Brain microvascular endothelial cell (primary cell): ENCODE results near the gene HID1.

Experiments
- DNase-seq: peaks from one replicate; pipeline ENCODE4 v3.0.0-alpha.2; 2020
- H3K27ac ChIP-seq: fragments of 250-450 bp; sonication (Bioruptor Pico); 2 replicates; pipeline ENCODE4 v1.5.1; 2020; ENCODE audit warnings: mild to moderate bottlenecking, moderate library complexity
- H3K27me3 ChIP-seq: fragments of 250-450 bp; sonication (Bioruptor Pico); replicated peaks from 2 replicates; pipeline ENCODE4 v1.5.1; 2020; ENCODE audit warnings: mild to moderate bottlenecking
- H3K36me3 ChIP-seq: fragments of 250-450 bp; sonication (Bioruptor Pico); replicated peaks from 2 replicates; pipeline ENCODE4 v1.5.1; 2020; ENCODE audit warnings: mild to moderate bottlenecking
- H3K4me3 ChIP-seq: 2 replicates; pipeline ENCODE4 v1.5.1; 2011; ENCODE audit warnings: low read depth, mild to moderate bottlenecking, control low read depth, low read length, moderate library complexity
- in situ Hi-C: cut with HindIII; loops from 2 replicates; pipeline ENCODE4 v1.10.0; 2017; ENCODE audit warnings: low sequenced_read_pairs, low pct_ligation_motif_present
- TF ChIP-seq, protein P1 (sequence below): IDR thresholded peaks from 2 replicates; pipeline ENCODE4 v1.5.1; 2011; ENCODE audit warnings: low read depth, mild to moderate bottlenecking, moderate library complexity, low read length, control low read depth, inconsistent platforms; ENCODE audit errors: missing control alignments

The HID1 gene

DNA sequence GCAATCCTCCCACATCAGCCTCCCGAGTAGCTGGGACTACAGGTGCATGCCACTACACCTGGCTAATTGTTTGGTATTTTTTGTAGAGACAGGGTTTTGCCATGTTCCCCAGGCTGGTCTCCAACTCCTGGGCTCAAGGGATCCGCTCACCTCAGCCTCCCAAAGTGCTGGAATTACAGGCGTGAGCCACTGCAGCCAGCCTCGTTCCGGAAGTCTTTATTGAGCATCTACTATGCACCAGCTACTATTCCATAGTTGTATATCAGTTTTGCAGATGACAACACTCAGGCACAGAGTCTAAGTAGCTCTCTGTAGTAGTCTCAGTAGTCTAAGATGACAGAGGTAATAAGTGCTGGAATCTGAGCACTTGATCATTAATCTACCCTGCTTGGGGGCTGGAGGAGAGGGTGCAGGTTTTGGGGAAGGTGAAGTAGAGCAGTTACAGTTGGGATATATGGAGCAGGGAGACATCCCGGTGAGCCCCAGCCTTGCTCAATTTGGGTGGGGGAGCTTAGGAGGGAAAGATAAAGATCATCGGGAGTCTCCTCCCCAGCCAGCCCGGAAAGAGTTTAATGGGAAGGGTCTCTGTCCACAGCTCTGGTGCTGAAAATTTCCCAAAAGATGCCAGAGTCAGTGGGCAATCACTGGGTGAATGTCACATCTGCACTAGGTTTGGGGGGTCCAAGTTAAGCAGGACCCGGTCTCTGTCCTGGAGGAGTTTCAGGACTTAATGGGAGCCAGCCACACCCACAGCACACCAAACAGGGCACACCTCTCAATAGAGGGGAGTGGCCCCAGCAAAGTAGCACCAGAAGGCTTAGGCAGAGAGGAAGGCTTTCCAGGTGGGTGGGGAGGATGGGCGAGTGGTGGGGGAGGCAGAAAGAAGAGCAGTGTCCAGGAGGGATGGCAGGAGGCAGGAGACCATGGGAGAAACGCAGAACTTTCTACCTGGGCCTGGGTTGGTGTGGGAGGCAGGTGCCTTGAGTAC is 35.2 kb downstream of the HID1 start:
- H3K27me3 ChIP-seq = peaks cover 46% of the 10 kb centered on the region
- TF ChIP-seq, protein P1, sequence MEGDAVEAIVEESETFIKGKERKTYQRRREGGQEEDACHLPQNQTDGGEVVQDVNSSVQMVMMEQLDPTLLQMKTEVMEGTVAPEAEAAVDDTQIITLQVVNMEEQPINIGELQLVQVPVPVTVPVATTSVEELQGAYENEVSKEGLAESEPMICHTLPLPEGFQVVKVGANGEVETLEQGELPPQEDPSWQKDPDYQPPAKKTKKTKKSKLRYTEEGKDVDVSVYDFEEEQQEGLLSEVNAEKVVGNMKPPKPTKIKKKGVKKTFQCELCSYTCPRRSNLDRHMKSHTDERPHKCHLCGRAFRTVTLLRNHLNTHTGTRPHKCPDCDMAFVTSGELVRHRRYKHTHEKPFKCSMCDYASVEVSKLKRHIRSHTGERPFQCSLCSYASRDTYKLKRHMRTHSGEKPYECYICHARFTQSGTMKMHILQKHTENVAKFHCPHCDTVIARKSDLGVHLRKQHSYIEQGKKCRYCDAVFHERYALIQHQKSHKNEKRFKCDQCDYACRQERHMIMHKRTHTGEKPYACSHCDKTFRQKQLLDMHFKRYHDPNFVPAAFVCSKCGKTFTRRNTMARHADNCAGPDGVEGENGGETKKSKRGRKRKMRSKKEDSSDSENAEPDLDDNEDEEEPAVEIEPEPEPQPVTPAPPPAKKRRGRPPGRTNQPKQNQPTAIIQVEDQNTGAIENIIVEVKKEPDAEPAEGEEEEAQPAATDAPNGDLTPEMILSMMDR = no peak

DNA sequence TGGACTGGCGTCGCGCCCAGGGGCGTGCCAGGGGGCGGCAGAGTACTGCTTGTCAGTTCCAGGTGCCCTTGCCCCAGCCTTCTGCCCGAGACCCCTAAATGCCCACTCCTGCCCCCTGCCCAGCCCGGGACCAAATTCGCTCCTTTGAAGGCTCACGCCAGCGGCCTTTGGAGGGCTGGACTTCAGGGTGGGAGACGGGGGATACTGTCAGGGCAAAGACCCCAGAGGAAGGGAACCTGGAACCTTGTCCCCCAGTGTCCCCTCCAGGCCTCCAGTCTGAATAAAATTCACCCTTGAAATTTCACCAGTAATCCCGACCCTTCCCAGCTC is 36.1 kb downstream of the HID1 start:
- in situ Hi-C loops = no loop called here
- Histone ChIP-seq H3K4me3 (no peak overlapping the region), H3K27me3 (peaks cover 48% of the 10 kb centered on the region), H3K27ac (no peak overlapping the region), H3K36me3 (no peaks in the 10 kb centered on the region)
- TF ChIP-seq, protein P1 = no peak
- no peak for DNase-seq

More for the DNA sequence above, 35.2 kb downstream of the HID1 start:
- in situ Hi-C loops = no loop called here
- no peak overlapping the region for H3K4me3 ChIP-seq
- H3K36me3 ChIP-seq = no peaks in the 10 kb centered on the region
- H3K27ac ChIP-seq = no peak overlapping the region
- no peak for DNase-seq

DNA sequence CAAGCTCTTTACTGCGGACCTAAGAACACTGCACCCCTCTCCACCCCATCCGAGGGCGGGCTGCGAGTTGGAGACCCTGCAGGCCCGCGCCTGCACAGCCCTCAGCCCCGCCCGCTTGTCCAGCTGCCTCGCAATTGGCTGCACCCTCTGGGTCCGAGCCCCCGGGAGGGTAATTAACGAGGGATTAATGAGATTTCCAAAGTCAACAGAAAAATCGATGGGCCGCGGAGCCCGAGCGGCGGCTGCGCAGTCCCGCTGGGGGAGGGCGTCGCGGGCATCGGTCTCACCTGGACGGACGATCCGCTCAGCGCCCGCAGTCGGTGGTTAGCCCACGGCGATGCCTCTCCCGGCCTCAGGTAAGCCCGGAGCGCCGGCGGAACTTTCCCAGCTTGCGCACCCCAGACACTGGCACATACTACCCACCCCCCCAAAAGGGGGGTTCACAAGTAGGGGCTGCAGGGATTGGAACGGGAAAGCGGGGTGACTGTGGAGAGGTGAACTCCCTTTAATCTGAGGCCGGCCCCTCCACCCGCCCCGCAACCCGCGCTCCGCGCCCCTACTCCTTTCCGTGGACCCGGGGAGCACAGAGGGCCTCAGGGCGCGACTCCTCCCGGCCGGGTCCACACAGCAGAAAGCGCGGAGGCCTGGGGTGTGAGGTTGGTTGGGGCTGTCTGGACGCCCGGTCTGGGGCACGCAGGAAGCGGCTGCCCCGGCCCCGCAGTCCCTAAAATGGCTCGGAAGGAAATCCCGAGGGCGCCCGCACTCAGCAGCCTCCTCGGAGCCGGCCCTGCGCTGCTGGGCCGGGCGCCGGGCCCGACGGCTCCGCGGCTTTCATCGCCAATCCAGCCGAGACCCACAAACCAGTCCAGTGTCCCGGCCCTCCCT is 36.7 kb downstream of the HID1 start, which contains the start of gene OTOP3:
Gene OTOP3 (plus strand): TSS at position 314 of the 885 bp plus-strand sequence. CDS start 24 bp downstream, at position 338.
- TF ChIP-seq, protein P1 = no peak
- DNase-seq = no peak
- no peaks in the 10 kb centered on the region for H3K36me3 ChIP-seq
- H3K27ac ChIP-seq = no peak within 1 kb of the TSS
- in situ Hi-C loops = no loop called here
- H3K4me3 ChIP-seq = no peak within 1 kb of the TSS
- H3K27me3 ChIP-seq = peaks cover 48% of the 10 kb centered on the region

DNA sequence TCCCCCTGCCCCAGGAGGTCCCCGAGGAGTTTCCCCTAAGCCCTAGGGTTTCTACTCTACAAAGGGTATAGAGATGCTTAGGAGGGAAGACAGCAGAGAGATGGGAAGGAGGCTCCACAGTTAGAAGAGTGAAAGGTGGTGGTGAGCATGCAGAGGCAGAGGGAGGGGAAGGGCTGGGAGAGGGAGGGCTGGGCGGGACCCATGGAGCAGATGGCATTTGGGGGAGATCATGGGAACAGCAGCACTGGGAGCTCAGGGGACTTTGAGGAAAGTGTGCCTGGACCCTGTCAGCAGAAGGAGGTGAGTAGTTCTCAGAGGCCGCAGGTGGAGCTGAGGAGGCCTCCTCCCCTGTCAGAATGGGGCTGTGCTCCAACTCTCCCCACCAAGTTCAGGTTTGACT is 37.5 kb downstream of the HID1 start:
- H3K4me3 ChIP-seq = no peak overlapping the region
- TF ChIP-seq, protein P1 = no peak
- in situ Hi-C loops = no loop called here
- H3K27me3 ChIP-seq = peaks cover 48% of the 10 kb centered on the region
- H3K36me3 ChIP-seq = no peaks in the 10 kb centered on the region
- H3K27ac ChIP-seq = no peak overlapping the region
- DNase-seq = no peak

DNA sequence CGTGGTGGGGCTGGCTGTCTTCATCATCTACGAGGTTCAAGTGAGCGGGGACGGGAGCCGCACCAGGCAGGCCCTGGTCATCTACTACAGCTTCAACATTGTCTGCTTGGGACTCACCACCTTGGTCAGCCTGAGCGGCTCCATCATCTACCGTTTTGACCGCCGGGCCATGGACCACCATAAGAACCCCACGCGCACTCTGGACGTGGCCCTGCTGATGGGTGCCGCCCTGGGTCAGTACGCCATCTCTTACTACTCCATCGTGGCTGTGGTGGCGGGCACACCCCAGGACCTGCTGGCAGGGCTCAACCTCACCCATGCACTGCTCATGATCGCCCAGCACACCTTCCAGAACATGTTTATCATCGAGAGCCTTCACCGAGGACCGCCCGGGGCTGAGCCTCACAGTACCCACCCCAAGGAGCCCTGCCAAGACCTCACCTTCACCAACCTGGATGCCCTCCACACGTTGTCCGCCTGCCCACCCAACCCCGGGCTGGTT is 42.0 kb downstream of the HID1 start:
- H3K36me3 ChIP-seq = no peaks in the 10 kb centered on the region
- H3K4me3 ChIP-seq = no peak overlapping the region
- peaks cover 36% of the 10 kb centered on the region for H3K27me3 ChIP-seq
- TF ChIP-seq, protein P1 = no peak
- DNase-seq = no peak
- in situ Hi-C loops = no loop called here
- no peak overlapping the region for H3K27ac ChIP-seq
